Left lobe of liver (tissue), 2 donors: Measurements from ENCODE around the gene FAM114A1. TPM values are rescaled to one million over a fixed set of nuclear protein-coding genes. Genes with fewer than 3 reads are reported as not detected.
"Not testable (repeated sequence)": the region's sequence is repeated elsewhere in the genome, so short reads cannot be mapped to it uniquely, and the experiment has no call there.

Experiments used
- ATAC-seq: fragments of 200-7000 bp; cut with Tn5 transposase; one replicate; pipeline ENCODE4 v1.9.1; 2020; ENCODE audit warnings: mild to moderate bottlenecking, moderate library complexity
- DNase-seq: peaks from one replicate; pipeline ENCODE4 v3.0.0-alpha.2; 2020; ENCODE audit warnings: low spot score
- total RNA-seq: library from RNA; stranded (reverse); gene quantifications from one replicate; pipeline ENCODE4 v1.2.1, GENCODE V29; 2021
- donor health status: DM: no; HTN: no; CAD: no; lungs with moderate emphysema.
- donor health status: DM: no; HTN: yes; CAD: no.

FAM114A1 gene
- total RNA-seq, 1 donor from 2014 or later, result 52.6 TPM

GRCh38 chr4:38898245-38898644 is 30.6 kb downstream of the FAM114A1 start:
- DNase-seq, result no peak
- ATAC-seq, result no peak

- ATAC-seq, result no peak
- no peak for DNase-seq
Measured at GRCh38 chr4:38902221-38902620, 34.6 kb downstream of the FAM114A1 start.

GRCh38 chr4:38902695-38903094 is 35.1 kb downstream of the FAM114A1 start:
- DNase-seq, result no peak
- ATAC-seq, result peak; percentile 58

- DNase-seq, result peak; percentile 67
Measured at GRCh38 chr4:38904090-38904666, 36.6 kb downstream of the FAM114A1 start.

GRCh38 chr4:38904682-38905081 is 37.1 kb downstream of the FAM114A1 start:
- DNase-seq (no peak), ATAC-seq (peak; percentile 35)

More at GRCh38 chr4:38904090-38904666, 36.6 kb downstream of the FAM114A1 start:
- peak; percentile 95 for ATAC-seq

GRCh38 chr4:38905652-38906385 is 38.2 kb downstream of the FAM114A1 start:
- DNase-seq (no peak), ATAC-seq (no peak)

- DNase-seq (no peak), ATAC-seq (no peak)
Measured at GRCh38 chr4:38907696-38908270, 40.2 kb downstream of the FAM114A1 start.

- no peak for DNase-seq
- ATAC-seq, result no peak
Measured at GRCh38 chr4:38909015-38909414, 41.4 kb downstream of the FAM114A1 start.

- DNase-seq, result no peak
- ATAC-seq, result peak; percentile 34
Measured at GRCh38 chr4:38911257-38911656, 43.7 kb downstream of the FAM114A1 start.

- DNase-seq (no peak), ATAC-seq (no peak)
Measured at GRCh38 chr4:38914854-38915253, 47.2 kb downstream of the FAM114A1 start.

GRCh38 chr4:38916267-38916666 is 48.7 kb downstream of the FAM114A1 start:
- not testable (repeated sequence) for ATAC-seq, DNase-seq

- DNase-seq (no peak), ATAC-seq (no peak)
Measured at GRCh38 chr4:38917481-38918025, 49.9 kb downstream of the FAM114A1 start.

- no peak for ATAC-seq
- no peak for DNase-seq
Measured at GRCh38 chr4:38919494-38919893, 51.9 kb downstream of the FAM114A1 start.

- ATAC-seq (no peak), DNase-seq (no peak)
Measured at GRCh38 chr4:38920186-38920585, 52.6 kb downstream of the FAM114A1 start.

GRCh38 chr4:38920677-38921076 is 53.1 kb downstream of the FAM114A1 start:
- ATAC-seq, result no peak

GRCh38 chr4:38921151-38921550 is 53.5 kb downstream of the FAM114A1 start:
- ATAC-seq, result no peak

More at GRCh38 chr4:38920677-38921076, 53.1 kb downstream of the FAM114A1 start:
- DNase-seq, result no peak

GRCh38 chr4:38923746-38924145 is 56.1 kb downstream of the FAM114A1 start:
- ATAC-seq, result no peak
- DNase-seq, result no peak

More at GRCh38 chr4:38921151-38921550, 53.5 kb downstream of the FAM114A1 start:
- no peak for DNase-seq

- no peak for DNase-seq
- no peak for ATAC-seq
Measured at GRCh38 chr4:38924353-38924752, 56.7 kb downstream of the FAM114A1 start.

- ATAC-seq, result no peak
Measured at GRCh38 chr4:38925492-38926413, 58.1 kb downstream of the FAM114A1 start.

GRCh38 chr4:38926896-38927295 is 59.3 kb downstream of the FAM114A1 start:
- ATAC-seq (no peak), DNase-seq (no peak)

More at GRCh38 chr4:38925492-38926413, 58.1 kb downstream of the FAM114A1 start:
- DNase-seq, result no peak

GRCh38 chr4:38928568-38928967 is 61.0 kb downstream of the FAM114A1 start:
- no peak for DNase-seq

More at GRCh38 chr4:38928568-38928967, 61.0 kb downstream of the FAM114A1 start:
- no peak for ATAC-seq
